HG03039 (cell line): ENCODE results near the gene RTRAF.

ENCODE experiments used
- ATAC-seq: cut with Tn5 transposase; IDR thresholded peaks from one replicate; pipeline ENCODE4 v1.9.1; 2021; ENCODE audit warnings: mild to moderate bottlenecking, moderate library complexity; ENCODE audit not compliant: unreplicated experiment

RTRAF gene

DNA sequence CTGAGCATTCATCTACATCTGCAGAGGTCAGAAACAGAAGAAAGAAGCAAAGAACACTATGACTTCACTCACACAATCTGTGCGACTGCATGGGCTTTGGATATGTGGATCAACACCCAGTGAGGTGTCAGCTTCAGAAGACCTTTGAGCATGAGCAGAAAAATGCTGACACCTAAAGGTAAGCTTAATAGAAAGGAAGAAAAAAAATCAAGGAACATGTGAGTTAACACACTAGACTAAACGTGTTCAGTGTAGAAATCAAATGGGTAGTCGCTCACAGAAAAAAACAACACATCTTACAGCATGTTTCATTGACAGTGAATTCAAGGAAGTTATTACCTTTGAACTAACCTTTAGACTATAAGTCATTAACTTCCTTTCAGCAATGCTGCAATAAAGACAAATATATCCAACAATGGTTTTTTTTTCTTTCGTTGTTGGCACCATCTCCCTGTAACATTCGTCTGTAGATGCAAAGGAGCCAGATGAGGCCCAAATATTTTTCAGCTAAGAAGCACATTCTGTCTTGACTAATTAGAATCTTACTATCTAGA is 30.9 kb downstream of the RTRAF start:
- ATAC-seq, result no peak

DNA sequence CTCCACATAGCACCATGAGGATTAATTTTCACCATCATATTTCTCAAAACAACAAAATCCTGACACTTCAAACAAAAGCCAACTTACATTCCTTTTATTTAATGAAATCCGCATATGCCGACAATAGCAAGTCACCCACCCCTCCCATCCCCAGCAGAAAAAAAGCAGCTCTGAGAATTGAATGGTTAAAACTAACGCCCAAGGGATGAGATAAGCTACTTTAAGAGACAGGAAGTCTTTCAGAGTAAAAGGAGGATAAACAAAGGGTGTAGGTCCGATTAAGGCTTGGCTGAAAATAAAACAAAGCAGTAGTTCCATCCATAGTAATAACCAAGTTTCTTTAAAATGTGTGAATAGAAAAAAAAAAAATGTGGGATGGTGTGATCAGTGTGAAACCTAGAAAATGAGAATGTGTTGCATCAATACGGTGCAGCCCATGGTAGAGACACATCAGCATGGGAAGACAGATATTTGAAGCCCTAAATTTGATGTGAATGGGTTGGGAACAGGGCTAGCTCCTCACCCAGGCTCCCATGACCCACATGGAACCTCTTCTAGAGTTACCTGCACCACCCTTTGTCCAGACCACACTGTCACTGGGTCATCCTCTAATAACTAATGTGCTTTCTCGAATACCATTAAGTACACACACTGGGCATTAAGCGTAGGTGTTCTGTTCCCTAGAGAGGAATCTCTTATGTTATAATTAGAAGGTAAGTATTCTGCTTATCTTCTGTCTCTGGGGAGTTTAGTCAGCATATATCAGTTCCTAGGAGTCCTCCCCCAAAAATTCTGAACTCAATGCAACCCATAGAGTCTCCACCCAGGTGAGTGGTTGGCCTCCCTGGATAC is 31.7 kb downstream of the RTRAF start:
- no peak for ATAC-seq

DNA sequence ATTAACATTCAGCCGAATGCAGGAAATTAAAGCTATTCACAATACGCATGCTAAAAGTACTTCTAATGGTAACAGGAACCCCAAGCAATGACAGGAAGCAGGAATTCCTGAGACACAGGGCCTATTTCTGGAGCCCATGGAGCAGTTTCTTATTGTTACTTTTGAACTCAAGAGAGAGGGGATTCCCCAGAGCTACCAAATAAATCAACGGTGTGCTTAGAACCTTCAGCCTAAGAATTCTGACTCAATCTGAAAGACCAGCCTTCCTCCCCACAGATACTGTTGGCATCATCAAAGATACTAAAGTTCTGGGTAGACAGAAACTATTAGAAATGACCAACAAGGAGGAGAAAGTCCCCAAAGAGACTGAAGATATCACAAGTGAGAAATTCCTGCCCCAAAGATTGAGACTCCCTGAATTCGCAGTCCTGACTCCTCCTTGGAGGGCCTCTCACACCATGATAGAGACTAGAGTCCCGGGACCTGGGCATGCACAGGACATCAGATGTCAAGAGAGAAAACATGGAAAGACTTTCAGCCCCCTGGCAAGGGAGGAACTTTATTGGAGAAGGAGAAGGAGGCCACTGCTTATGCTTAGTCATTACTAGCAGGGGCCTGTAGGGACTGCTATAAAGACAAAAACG is 32.7 kb downstream of the RTRAF start:
- ATAC-seq, result peak; percentile 81

DNA sequence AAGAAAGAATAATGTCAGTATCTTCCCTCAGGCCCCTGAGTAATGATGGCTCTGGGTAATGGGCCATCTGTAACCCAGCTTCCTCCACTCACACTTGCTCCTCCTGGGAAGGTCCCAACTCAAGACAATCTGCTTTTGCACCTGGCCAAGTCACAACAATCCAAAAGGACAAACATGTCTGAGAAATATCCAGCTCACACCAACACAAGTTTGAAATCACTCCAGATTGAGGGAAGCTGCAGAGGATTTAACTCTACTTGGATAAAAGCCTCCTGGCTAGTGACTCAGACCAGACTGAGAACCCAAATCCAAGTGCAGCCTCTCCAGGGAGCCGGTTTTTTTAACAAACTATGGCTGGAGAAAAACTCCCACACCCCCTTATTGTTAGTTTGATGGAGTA is 34.2 kb downstream of the RTRAF start:
- ATAC-seq, result no peak

DNA sequence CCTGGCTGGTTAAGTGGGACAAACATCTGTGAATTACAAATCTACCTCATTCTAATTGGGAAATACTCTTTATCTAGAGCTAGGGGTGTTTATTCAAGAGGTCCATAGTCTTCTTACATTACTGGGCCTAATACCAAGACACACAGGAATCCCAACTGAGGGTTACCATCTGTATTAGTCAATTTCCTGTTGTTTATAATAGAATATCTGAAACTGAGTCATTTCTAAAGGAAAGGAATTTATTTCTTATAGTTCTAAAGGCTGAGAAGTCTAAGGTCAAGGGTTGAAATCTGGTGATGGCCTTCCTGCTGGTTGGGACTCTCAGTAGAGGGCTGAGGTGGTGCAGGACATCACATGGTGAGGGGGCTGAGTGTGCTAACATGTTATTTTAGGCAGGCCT is 36.0 kb downstream of the RTRAF start:
- no peak for ATAC-seq

DNA sequence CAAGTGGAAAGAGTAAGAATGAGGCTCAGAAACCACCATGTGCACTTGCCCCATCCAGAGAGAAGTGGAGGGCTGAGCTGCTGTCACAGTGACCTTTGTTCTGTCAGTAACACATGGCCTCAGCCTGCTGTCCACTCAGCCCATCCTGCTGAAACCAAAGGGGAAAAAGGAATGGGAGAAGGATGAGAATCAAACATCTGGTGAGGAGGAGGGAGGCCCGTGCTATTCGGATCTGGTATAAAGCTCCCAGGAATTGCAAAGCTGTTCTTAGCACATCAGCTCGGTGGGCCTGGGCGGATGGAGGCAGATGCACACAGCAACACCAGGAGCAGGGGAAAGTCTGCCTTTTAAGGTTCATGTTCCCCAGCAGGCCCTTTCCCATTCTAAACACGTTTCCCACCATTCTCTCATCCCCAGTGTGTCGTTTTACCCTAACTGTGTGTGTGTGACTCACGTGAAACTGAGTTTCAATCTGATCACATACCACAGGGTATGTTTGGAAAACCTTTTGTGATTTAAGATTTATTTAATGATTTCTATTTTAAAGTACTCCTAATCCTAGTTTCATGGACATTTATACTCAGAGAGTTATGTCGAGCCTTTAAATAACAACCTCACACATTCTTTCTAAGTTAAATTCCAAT is 36.8 kb downstream of the RTRAF start:
- ATAC-seq, result no peak

DNA sequence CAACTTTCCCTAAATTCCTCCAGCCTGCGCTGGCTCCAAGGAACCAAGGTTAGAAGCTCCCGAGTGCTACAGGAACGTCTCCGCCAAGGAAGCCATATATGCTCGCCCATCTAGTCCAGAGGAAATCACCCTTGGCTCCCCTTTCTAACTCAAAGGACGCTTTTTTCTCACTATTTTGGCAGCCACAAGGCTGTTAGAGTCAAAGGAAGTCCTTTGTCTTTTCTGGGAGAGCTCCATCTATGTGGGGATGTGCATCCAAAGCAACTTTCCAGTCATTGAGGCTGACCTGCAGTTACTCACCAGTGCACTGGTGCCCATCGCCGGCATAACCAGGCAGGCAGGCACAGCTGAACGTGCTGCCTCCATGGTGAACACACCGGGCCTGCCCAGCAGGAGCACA is 37.6 kb downstream of the RTRAF start:
- no peak for ATAC-seq

DNA sequence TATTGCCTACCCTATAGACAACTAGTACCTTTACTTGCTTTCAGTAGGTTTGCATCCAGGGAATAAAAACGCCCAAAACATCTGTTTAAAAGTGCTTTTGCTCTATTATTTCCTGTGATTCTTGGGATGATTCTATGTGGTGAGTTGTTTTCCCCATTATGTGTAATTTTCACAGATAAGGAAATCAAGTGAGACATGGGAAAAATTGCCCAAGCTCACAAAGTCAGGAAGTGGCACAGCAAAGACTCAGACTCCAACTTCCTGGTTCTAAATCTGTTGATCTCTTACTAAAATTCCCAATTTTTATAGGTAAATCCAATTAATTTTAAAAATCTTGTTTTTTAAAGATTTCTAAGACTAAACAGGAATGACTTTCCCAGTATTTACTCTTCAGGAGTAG is 40.5 kb downstream of the RTRAF start:
- ATAC-seq, result no peak

DNA sequence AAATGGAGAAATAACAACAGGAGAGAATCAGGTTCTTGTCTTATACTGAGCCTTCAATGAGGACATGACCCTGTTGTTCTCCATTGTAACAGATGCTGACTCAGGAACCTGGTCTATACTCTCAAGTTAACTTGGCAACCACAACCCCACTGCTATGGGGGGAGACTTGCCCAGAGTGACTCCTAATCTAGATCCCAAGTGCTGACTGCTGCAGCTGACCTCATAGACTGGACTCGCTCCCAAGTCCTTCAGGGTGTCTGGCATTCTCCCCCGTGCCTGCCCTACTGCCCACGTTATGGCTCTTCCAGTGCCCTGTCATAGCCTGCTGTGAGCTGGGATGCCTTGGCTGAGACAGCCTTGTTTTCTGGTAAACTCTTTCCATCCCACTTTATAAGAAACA is 42.4 kb downstream of the RTRAF start:
- no peak for ATAC-seq

DNA sequence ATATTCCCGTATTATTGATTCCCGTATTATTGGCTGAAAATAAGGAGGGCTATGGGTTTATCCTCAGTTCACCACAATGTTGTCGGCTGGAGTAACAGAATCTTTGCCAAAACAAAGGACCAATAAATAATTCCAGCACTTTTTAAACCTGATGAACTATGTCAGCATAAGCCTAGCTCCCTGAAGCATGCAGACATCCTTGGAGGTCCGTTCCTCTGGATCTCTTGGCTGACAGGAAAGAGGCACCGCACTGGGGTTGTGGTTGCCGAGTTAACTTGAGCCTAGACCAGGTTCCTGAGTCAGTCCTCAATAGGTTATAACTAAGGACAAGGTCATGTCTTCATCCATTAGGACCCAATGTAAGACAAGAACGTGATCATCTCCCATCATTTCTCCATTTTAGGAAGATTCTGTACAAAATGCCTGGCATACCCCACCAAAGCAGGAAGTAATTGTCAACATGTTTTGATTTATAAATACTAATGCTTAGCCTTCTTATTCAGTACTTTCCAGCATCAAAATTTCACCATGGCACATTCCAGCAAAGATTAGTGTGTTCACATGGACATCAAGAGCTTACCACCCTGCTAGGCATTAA is 43.0 kb downstream of the RTRAF start:
- no peak for ATAC-seq

DNA sequence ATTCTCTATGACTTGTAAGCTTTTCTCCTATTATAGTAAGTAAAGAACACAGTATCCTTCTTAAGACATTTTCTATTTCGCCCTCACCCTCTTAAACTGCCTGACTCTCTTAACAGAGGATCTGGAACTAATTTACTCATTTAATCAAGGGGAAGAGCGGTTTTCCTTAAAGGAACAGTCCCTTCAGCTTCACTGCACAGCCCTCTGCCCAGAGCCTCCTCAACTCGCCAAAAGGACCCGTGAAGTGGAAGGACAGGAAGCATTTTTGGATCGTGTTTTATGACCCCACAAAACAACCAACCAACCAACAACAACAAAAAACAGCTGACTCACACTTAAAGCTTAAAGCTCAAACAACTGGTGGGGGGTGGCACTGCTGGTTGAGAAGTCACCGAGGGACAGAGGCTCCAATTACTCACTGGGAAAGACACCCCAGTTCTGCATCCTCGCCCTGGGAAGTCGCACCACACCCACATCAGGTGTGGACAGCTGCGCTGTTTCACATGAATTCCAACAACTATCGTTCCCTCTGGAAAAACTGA is 43.8 kb downstream of the RTRAF start:
- ATAC-seq, result no peak

DNA sequence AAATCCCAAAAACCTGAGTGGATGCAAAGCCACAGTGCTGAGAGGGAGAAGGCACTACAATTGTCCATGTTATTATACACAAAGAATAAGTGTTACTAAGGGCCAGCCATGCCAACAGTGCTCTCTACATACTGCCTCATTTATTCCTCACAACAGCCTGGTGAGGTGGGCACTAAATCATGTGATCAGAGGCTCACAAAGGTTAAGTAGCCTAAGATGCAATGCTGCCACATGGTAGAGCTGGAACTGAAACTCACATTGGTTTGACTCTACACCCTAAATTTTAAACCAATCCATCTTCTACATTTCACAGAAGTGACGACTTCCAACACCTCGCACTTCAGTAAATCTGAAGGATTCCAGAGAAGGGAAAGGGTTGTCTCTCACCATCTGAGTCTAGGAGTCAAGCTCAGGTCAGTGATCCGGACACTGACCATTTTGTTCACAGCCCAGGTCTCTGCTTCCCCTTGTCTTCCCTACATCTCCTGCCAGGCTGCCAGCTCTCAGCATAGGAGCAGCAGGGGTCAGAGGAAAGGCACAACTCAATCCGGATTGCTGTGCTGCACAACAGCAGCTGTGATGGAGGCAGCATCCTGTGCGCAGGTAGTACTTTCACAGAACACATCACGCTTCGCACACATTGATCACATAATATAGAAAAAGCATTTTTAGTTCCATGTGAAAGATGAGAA is 49.9 kb downstream of the RTRAF start:
- no peak for ATAC-seq

DNA sequence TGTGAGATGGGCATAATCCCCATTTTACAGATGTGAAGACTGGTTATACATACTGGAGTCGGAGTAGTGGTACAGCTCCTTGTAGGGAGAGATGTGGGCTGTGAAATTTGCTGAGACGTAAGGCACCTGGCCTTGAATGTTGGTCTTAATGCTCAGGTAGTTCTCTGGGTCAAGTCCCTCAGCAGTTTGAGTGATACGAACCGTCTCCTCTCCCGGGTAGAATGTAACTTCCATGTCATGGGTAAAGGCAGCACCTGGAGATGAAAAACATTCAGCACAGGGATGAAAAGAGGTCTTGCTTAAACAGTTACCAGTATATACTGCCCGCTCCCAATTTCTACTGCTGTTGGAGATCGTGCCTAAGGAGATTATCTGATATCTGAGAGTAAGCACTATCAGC is 51.3 kb downstream of the RTRAF start:
- no peak for ATAC-seq

DNA sequence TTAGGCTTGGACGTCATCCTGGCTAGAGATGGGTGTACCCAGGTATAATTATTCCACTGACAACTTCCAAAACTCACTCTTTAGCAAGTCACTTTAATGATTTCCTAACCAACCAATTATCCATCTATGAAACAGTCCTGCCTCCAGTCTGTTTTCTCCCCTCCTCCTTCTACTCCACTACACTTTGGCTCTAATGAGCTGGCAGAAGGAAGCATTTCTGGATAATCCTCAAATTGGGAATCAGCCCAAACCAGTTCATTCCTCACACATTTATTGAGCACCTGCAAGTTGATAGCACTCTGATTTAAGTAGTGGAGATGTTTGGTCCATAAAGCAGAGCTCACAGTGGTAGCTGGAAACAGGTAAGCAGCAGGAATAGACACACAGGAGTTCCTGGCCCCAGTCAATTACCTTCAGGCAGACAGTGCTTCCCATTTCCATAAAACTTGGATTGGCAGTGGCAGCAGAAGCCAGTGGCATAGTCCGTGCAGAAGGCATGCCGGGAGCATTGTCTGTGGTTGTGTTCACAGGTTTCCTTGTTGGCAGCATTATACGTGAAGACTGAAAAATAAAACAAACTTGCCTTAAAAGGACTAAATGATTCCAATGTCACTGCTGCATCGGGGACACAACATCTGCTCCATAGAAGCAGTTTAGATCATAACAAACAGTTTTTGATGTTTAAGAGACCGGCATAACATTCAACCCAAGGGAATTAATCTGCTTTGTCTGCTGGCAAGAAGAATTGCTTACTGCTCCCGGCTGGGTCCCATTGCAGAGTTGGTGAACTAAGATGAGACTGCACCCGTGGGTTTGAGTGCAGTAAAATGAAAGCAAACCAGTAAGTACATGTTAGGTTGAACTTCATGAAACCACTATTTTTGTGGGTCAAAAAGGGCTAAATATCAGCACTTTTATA is 53.3 kb downstream of the RTRAF start:
- ATAC-seq, result no peak

DNA sequence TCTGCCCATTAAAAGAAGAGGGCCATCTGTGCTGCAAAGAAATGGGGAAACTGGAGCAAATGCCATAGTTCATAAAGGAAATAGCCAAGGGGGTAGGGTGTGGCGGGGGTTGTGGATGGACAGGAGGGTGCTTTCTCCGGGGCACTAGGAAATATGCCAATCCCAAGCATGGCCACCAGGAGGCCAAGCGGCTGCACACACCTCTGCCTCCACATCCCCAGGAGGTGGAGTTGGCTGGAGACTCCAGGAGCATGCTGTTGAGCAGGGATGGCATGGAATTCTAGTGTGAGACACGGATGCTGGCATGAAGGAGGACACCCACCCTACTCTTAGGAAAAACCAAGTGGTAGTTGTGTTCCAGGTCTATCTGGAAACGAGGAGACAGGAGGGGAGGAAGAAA is 54.3 kb downstream of the RTRAF start:
- no peak for ATAC-seq

DNA sequence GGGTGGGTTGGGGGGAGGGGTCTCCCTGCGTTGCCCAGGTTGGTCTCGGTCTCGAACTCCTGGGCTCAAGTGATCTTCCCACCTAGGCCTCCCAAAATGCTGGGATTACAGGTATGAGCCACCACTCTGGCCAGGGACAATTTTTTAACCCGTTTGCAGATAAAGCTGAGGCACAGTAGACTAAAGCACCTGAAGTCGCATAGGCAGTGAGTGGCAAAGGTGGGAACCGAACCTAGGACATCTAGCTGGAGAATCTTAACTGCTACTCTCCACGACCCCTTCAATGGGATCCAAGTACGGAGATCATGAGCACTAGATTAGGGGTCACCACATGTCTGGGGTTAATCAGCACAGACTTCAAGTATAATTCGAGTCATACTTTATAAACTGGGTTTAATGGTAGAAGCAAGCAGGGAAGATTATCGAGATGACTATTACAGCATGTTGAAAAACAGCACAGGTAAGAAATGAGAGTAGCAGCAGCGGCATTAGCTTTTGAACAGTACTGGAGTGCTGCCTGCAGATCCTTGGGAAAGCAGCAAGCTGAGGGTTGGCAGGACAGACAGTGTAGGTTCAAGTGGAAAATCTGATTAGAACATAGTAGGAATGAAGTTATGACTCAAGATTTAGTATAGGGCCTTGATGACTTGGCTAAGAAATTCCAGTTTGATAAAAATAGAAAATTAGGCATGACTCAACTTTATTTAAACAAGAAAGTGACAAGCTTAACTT is 55.6 kb downstream of the RTRAF start:
- no peak for ATAC-seq

DNA sequence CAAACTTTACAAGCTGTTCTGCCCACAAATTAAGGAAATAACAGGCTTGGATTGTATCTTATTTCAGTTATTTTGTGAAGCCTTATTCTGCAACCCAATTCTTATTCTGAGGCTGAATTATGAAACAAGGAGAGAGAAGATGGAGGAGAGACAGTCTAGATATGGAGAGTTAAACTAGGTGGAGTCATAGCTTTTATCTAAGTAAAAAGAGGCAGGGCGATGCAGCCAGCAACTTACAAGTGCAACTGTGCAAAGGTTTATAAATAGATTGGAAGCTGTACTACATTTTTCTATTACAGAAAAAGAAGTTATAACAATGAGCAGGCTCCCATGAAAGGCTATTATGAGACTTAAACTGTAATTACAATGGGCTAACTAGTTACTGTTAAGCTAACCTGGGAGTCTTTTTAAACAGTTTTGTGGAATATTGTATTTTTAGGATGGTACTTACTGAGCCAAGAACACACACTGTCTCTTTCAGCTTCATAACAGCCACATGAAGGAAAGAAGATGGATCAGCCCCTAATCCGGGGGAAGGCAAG is 57.1 kb downstream of the RTRAF start:
- no peak for ATAC-seq

DNA sequence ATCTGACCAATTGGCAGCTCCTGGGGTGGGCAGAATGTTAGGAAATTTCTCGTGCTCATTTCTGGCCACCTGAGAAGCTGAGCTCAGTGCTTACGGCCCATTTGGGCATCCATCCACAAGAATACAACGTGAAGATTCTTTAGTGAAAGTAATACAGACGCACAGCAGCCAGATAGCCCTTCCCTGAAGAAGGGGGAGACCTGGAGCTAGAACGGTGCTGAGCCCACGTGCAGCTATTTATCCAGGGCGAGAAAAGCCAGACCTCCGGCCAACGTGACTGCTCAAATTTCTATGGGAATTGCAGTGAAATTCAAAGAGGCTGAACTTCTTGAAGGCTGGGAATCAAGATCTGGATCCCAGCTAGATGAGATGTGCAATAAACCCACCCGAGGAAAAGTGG is 58.8 kb downstream of the RTRAF start:
- ATAC-seq, result no peak
